Right lobe of liver (tissue), 4 donors: ENCODE results near the gene KLHL5.

Source experiments
- POLR2A ChIP-seq: fragments of 450-650 bp; IDR thresholded peaks from one replicate; pipeline ENCODE4 v1.6.1; 2017; ENCODE audit warnings: antibody characterized with exemption, mild to moderate bottlenecking
- TF ChIP-seq, protein P1 (sequence below), 4 donors: fragments of 200-600 bp in 3 of 4; fragments of 450-650 bp in 1 of 4; IDR thresholded peaks; one replicate each; pipeline versions ENCODE4 v1.5.1 to v1.8.0; 2016 to 2022; ENCODE audit warnings: antibody characterized with exemption in 4 of 4, mild to moderate bottlenecking in 2 of 4
- donor health status: DM: no; HTN: no; CAD: no.
- donor health status: DM: no; HTN: no; CAD: no.
- donor health status: DM: no; HTN: yes; CAD: no.

DNA sequence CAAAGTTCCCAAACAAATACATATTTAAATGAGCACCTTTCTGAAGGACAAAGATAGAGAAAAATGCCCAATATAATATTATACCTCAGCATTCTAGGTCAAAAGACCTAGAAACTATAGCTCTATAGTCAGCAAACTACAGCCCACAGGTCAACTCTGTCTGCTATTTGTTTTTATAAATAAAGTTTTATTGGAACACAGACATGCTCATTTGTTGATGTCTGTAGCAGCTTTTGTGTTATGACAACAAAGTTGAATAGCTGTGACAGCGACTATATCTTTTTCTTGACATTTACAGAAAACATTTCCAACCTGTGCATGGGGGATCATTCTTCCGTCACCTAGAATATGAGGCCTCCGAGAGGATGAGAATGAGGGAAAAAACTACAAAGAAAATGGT, 71.6 kb downstream of the KLHL5 start:
- TF ChIP-seq, protein P1, sequence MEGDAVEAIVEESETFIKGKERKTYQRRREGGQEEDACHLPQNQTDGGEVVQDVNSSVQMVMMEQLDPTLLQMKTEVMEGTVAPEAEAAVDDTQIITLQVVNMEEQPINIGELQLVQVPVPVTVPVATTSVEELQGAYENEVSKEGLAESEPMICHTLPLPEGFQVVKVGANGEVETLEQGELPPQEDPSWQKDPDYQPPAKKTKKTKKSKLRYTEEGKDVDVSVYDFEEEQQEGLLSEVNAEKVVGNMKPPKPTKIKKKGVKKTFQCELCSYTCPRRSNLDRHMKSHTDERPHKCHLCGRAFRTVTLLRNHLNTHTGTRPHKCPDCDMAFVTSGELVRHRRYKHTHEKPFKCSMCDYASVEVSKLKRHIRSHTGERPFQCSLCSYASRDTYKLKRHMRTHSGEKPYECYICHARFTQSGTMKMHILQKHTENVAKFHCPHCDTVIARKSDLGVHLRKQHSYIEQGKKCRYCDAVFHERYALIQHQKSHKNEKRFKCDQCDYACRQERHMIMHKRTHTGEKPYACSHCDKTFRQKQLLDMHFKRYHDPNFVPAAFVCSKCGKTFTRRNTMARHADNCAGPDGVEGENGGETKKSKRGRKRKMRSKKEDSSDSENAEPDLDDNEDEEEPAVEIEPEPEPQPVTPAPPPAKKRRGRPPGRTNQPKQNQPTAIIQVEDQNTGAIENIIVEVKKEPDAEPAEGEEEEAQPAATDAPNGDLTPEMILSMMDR (IDR thresholded peaks at IDR 0.05): no peak
- TF ChIP-seq POLR2A: no peak
